Head of caudate nucleus (tissue), 42 donors: ENCODE results near the gene AURKAIP1.
"Not testable (repeated sequence)": the region's sequence is repeated elsewhere in the genome, so short reads cannot be mapped to it uniquely, and the experiment has no call there.

Source experiments
- DNase-seq, 42 donors: peaks; one replicate each; pipeline versions ENCODE4 v3.0.0 to v3.0.0-alpha.2; 2020 to 2021; ENCODE audit warnings: mixed read lengths in 7 of 42
- intact Hi-C: fragments of 100-400 bp; cut with DNase I; formaldehyde crosslinking; loops from one replicate; pipeline ENCODE4 v1.15.0; 2022

The AURKAIP1 gene

GRCh38 chr1:1393014-1393413, 18.0 kb upstream of the AURKAIP1 start:
- DNase-seq: no peak
- intact Hi-C loops: loop anchor here (10.0 kb wide), 1 partner anchor 52 kb away; the partner anchor contains the start of gene ATAD3C

- intact Hi-C loops: loop anchor here (10.0 kb wide), 1 partner anchor 54 kb away; the partner anchor contains the start of gene ATAD3C
- peak in 1 of 42 donors; percentile 21 for DNase-seq
Observed at GRCh38 chr1:1391225-1391624, 16.2 kb upstream of the AURKAIP1 start.

GRCh38 chr1:1390675-1391074, 15.7 kb upstream of the AURKAIP1 start:
- peak in 1 of 42 donors; percentile 28 for DNase-seq
- intact Hi-C loops: loop anchor here (10.0 kb wide), 1 partner anchor 54 kb away; the partner anchor contains the start of gene ATAD3C

GRCh38 chr1:1388078-1388472, 13.1 kb upstream of the AURKAIP1 start:
- intact Hi-C loops: no loop called here
- DNase-seq: no peak

- intact Hi-C loops: no loop called here
- no peak for DNase-seq
Observed at GRCh38 chr1:1387098-1388077, 12.4 kb upstream of the AURKAIP1 start.

- DNase-seq: no peak
- intact Hi-C loops: no loop called here
Observed at GRCh38 chr1:1385931-1386330, 10.9 kb upstream of the AURKAIP1 start.

- DNase-seq, intact Hi-C loops: not testable (repeated sequence)
Observed at GRCh38 chr1:1385339-1385738, 10.3 kb upstream of the AURKAIP1 start.

GRCh38 chr1:1381294-1381693, 6.3 kb upstream of the AURKAIP1 start:
- intact Hi-C loops: no loop called here

GRCh38 chr1:1380860-1381259, 5.9 kb upstream of the AURKAIP1 start:
- DNase-seq: no peak
- intact Hi-C loops: no loop called here

More at GRCh38 chr1:1381294-1381693, 6.3 kb upstream of the AURKAIP1 start:
- DNase-seq: no peak

GRCh38 chr1:1377540-1378205, 2.7 kb upstream of the AURKAIP1 start:
- intact Hi-C loops: no loop called here
- DNase-seq: no peak

- no peak for DNase-seq
- intact Hi-C loops: no loop called here
Observed at GRCh38 chr1:1376551-1377226, 1.7 kb upstream of the AURKAIP1 start.

GRCh38 chr1:1374589-1374928, 448 bp downstream of the AURKAIP1 start:
- intact Hi-C loops: no loop called here
- no peak for DNase-seq

- intact Hi-C loops: no loop called here
- DNase-seq: no peak
Observed at GRCh38 chr1:1373815-1374588, 1.0 kb downstream of the AURKAIP1 start.

GRCh38 chr1:1373051-1373814, 1.8 kb downstream of the AURKAIP1 start:
- intact Hi-C loops: no loop called here
- DNase-seq: no peak

- intact Hi-C loops: no loop called here
- peak in 38 of 42 donors; percentile 27 to 88 (median 70) for DNase-seq
Observed at GRCh38 chr1:1371746-1372711, 3.0 kb downstream of the AURKAIP1 start.

GRCh38 chr1:1371364-1371745, 3.7 kb downstream of the AURKAIP1 start:
- no peak for DNase-seq
- intact Hi-C loops: no loop called here

- DNase-seq: no peak
- intact Hi-C loops: no loop called here
Observed at GRCh38 chr1:1370771-1371300, 4.2 kb downstream of the AURKAIP1 start.
